Thyroid gland (tissue), 4 donors: ENCODE data around the gene FUNDC2.

Experiments
- POLR2A ChIP-seq, 2 donors: fragments of 450-650 bp; IDR thresholded peaks; one replicate each; pipeline ENCODE4 v1.6.1; 2017; ENCODE audit warnings: antibody characterized with exemption in 2 of 2, mild to moderate bottlenecking in 2 of 2, moderate library complexity in 1 of 2
- TF ChIP-seq, protein P1 (sequence below), 6 experiments: fragments of 200-600 bp in 3 of 6; fragments of 450-650 bp in 3 of 6; sonication (generic) in 3 of 6; IDR thresholded peaks; one replicate each; pipeline ENCODE4 v1.5.1; 2016 to 2019; ENCODE audit warnings: antibody characterized with exemption in 6 of 6, mild to moderate bottlenecking in 2 of 6, inconsistent platforms in 1 of 6, moderate library complexity in 1 of 6

DNA sequence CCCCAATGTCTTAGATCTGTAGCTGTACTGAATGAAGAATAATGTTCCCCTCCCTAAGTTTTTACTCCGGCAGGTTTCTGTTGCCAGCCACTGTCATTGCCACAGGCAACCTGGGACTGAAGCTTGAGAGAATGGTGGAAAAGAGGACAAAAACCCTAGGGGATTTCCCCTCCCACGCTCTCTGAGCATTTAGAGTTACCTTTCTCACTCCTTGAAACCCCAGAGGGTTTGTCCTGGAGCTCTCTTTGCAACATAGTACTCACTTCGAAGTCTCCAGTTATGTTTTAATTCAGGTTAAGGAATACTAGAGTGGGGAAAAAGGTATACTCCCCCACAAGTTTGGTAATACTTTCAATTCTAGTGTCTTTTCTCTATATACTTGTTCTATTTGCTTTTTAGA lies 35.6 kb upstream of the FUNDC2 start:
- TF ChIP-seq, protein P1, sequence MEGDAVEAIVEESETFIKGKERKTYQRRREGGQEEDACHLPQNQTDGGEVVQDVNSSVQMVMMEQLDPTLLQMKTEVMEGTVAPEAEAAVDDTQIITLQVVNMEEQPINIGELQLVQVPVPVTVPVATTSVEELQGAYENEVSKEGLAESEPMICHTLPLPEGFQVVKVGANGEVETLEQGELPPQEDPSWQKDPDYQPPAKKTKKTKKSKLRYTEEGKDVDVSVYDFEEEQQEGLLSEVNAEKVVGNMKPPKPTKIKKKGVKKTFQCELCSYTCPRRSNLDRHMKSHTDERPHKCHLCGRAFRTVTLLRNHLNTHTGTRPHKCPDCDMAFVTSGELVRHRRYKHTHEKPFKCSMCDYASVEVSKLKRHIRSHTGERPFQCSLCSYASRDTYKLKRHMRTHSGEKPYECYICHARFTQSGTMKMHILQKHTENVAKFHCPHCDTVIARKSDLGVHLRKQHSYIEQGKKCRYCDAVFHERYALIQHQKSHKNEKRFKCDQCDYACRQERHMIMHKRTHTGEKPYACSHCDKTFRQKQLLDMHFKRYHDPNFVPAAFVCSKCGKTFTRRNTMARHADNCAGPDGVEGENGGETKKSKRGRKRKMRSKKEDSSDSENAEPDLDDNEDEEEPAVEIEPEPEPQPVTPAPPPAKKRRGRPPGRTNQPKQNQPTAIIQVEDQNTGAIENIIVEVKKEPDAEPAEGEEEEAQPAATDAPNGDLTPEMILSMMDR (IDR thresholded peaks at IDR 0.05), result no peak
- no peak for TF ChIP-seq POLR2A (IDR thresholded peaks at IDR 0.05)
